ELF-1 (cell line): Measurements from ENCODE around the gene DHRS3.

Source experiments
- DNase-seq: peaks from one replicate; pipeline ENCODE4 v3.0.0-alpha.2; 2016; ENCODE audit warnings: low read depth, low spot score

DHRS3 gene

DNA sequence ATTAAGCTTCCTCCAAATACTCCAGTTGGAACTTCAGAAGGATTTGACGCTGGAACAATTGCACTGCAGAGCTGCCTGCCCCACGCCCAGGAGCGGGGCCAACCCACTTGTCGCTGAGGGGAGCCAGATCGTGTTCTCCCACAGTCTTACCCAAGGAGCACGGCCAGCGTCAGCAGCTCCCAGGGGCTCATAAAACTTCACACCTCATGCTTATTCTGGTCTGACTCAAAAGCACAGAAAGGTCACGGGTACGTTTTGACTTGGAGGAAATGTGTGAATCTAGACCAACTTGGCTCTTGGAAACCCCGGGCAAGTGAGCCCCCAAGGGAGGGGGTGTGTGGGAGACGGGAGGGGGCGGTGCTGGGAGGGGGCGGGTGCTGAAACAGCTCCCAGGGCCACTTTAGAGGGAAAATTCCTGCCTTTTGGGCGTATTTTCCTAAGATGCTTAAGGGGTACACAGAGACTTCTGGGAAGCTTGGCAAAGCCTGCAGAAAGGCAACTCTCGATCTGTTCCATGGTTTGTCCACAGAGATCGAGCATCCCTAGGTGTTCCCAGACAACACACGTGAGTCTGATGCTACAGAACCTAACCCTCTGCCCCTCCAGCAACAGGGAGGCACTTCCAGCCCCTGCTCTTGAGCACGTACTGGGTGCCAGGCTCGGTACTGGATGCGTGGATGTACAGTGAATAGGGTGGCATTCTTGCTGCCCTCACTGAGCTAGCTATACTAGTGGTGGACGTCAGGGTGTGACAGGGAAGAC lies 98.9 kb downstream of the DHRS3 start:
- DNase-seq = peak; percentile 20
